ENCODE measurements around the gene NBAS.

- TF ChIP-seq, protein P1, sequence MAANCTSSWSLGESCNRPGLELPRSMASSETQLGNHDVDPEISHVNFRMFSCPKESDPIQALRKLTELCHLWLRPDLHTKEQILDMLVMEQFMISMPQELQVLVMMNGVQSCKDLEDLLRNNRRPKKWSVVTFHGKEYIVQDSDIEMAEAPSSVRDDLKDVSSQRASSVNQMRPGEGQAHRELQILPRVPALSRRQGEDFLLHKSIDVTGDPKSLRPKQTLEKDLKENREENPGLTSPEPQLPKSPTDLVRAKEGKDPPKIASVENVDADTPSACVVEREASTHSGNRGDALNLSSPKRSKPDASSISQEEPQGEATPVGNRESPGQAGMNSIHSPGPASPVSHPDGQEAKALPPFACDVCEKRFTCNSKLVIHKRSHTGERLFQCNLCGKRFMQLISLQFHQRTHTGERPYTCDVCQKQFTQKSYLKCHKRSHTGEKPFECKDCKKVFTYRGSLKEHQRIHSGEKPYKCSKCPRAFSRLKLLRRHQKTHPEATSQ (CRISPR knock-in tag; IDR thresholded peaks at IDR 0.05; ENCODE audit: borderline replicate concordance): no peak
- TF ChIP-seq ZNF138 (CRISPR knock-in tag; IDR thresholded peaks at IDR 0.05; ENCODE audit: low read depth) (no peak), CTCF (CRISPR knock-in tag; IDR thresholded peaks at IDR 0.05) (no peak), ZNF431 (CRISPR knock-in tag; IDR thresholded peaks at IDR 0.05; ENCODE audit: borderline replicate concordance, low read depth) (no peak), JUN (CRISPR knock-in tag; IDR thresholded peaks at IDR 0.05) (no peak), NKX3-1 (CRISPR knock-in tag; IDR thresholded peaks at IDR 0.05) (no peak), U2AF1 (optimal IDR thresholded peaks at IDR 0.05; ENCODE audit: low read depth, low read length) (no peak), ZNF17 (CRISPR knock-in tag; IDR thresholded peaks at IDR 0.05) (no peak), MZF1 (CRISPR knock-in tag; IDR thresholded peaks at IDR 0.05; ENCODE audit: borderline replicate concordance) (no peak), FOSL2 (CRISPR knock-in tag; IDR thresholded peaks at IDR 0.05) (no peak), TCF7 (IDR thresholded peaks at IDR 0.05; ENCODE audit: low read depth) (no peak)
Measured at GRCh38 chr2:15303874-15304273, 257.3 kb downstream of the NBAS start.

All from HepG2 (cell line).